Parathyroid adenoma (tissue), 2 donors: ENCODE results near the gene SUN2.

Experiments
- H2AFZ ChIP-seq: fragments of 300-600 bp; sonication (generic); one replicate; pipeline ENCODE4 v1.7.0; 2017; ENCODE audit warnings: antibody characterized with exemption, mild to moderate bottlenecking
- H3K27ac ChIP-seq: fragments of 300-600 bp; sonication (generic); one replicate; pipeline ENCODE4 v1.7.0; 2017
- H3K27me3 ChIP-seq: fragments of 300-600 bp; sonication (generic); one replicate; pipeline ENCODE4 v1.7.0; 2017; ENCODE audit warnings: low read length; ENCODE audit not compliant: control insufficient read depth, insufficient read depth
- H3K36me3 ChIP-seq: fragments of 300-600 bp; sonication (generic); one replicate; pipeline ENCODE4 v1.7.0; 2017; ENCODE audit warnings: low read length; ENCODE audit not compliant: control insufficient read depth, insufficient read depth
- H3K4me1 ChIP-seq: fragments of 300-600 bp; sonication (generic); one replicate; pipeline ENCODE4 v1.7.0; 2017; ENCODE audit warnings: control low read depth
- H3K4me2 ChIP-seq: fragments of 300-600 bp; sonication (generic); one replicate; pipeline ENCODE4 v1.7.0; 2017; ENCODE audit warnings: low read length
- H3K4me3 ChIP-seq: fragments of 300-600 bp; sonication (generic); one replicate; pipeline ENCODE4 v1.7.0; 2017; ENCODE audit warnings: low read depth, low read length
- H3K79me2 ChIP-seq: fragments of 300-600 bp; sonication (generic); one replicate; pipeline ENCODE4 v1.7.0; 2017; ENCODE audit warnings: control low read depth
- H3K9ac ChIP-seq: fragments of 300-600 bp; sonication (generic); one replicate; pipeline ENCODE4 v1.7.0; 2017; ENCODE audit warnings: mild to moderate bottlenecking
- H3K9me3 ChIP-seq: fragments of 300-600 bp; sonication (generic); one replicate; pipeline ENCODE4 v1.7.0; 2017; ENCODE audit warnings: low read length; ENCODE audit not compliant: control insufficient read depth
- CTCF ChIP-seq: fragments of 300-600 bp; sonication (generic); IDR thresholded peaks from one replicate; pipeline ENCODE4 v1.7.0; 2017; ENCODE audit warnings: antibody characterized with exemption, mild to moderate bottlenecking
- donor health status: primary hyperparathyroidism.

Gene SUN2

GRCh38 chr22:38798496-38798895 is 42.7 kb upstream of the SUN2 start:
- Histone ChIP-seq H3K9me3 (no peaks in the 10 kb centered on the region), H3K79me2 (no peaks in the 10 kb centered on the region), H3K4me1 (peaks cover 4% of the 10 kb centered on the region), H3K36me3 (no peaks in the 10 kb centered on the region), H2AFZ (no peak overlapping the region), H3K4me3 (no peak overlapping the region), H3K4me2 (no peak overlapping the region), H3K9ac (no peak overlapping the region), H3K27me3 (no peaks in the 10 kb centered on the region), H3K27ac (no peak overlapping the region)
- no peak for TF ChIP-seq CTCF

GRCh38 chr22:38796262-38796957 is 40.6 kb upstream of the SUN2 start:
- no peak overlapping the region for H3K27ac ChIP-seq

GRCh38 chr22:38795569-38795968 is 39.8 kb upstream of the SUN2 start:
- Histone ChIP-seq H3K9me3 (no peaks in the 10 kb centered on the region), H3K79me2 (no peaks in the 10 kb centered on the region), H3K36me3 (no peaks in the 10 kb centered on the region), H3K4me1 (peaks cover 4% of the 10 kb centered on the region), H3K27me3 (no peaks in the 10 kb centered on the region), H3K27ac (no peak overlapping the region), H3K4me3 (no peak overlapping the region), H3K4me2 (no peak overlapping the region), H2AFZ (no peak overlapping the region), H3K9ac (no peak overlapping the region)
- TF ChIP-seq CTCF = no peak

More at GRCh38 chr22:38796262-38796957, 40.6 kb upstream of the SUN2 start:
- Histone ChIP-seq H3K4me3 (no peak overlapping the region), H3K79me2 (no peaks in the 10 kb centered on the region), H3K4me2 (no peak overlapping the region), H2AFZ (no peak overlapping the region), H3K36me3 (no peaks in the 10 kb centered on the region), H3K27me3 (no peaks in the 10 kb centered on the region), H3K9ac (no peak overlapping the region), H3K9me3 (no peaks in the 10 kb centered on the region), H3K4me1 (peaks cover 4% of the 10 kb centered on the region)
- TF ChIP-seq CTCF = no peak

- peak within 1 kb of the TSS; percentile 75 for H3K27ac ChIP-seq
- peak within 1 kb of the TSS; percentile 92 for H3K4me3 ChIP-seq
- no peak for TF ChIP-seq CTCF
- H3K79me2 ChIP-seq = no peaks in the 10 kb centered on the region
- no peaks in the 10 kb centered on the region for H3K36me3 ChIP-seq
- no peaks in the 10 kb centered on the region for H3K9me3 ChIP-seq
- H3K4me2 ChIP-seq = peak within 1 kb of the TSS; percentile 90
- H3K9ac ChIP-seq = peak within 1 kb of the TSS; percentile 76
- H3K4me1 ChIP-seq = peaks cover 4% of the 10 kb centered on the region
- H3K27me3 ChIP-seq = no peaks in the 10 kb centered on the region
- peak within 1 kb of the TSS; percentile 82 for H2AFZ ChIP-seq
Measured at GRCh38 chr22:38793721-38794466, 38.1 kb upstream of the SUN2 start, which contains the start of gene DNAL4. Gene DNAL4 (minus strand): TSS chr22:38794143. CDS start chr22:38782731, 11,412 bp downstream.
